Activated CD4-positive, alpha-beta T cell treated with anti-CD3 and anti-CD28 coated beads, Interleukin-2, Interleukin-4, amounts not matched to agents 100 ng/mL and 50 ng/mL, durations not matched to agents 16 hours and 8 hours (primary cell): Measurements from ENCODE around the gene RBMS3.

Source experiments
- DNase-seq: peaks from one replicate; pipeline ENCODE4 v3.0.0-alpha.2; 2020; ENCODE audit warnings: low spot score

RBMS3 gene

GRCh38 chr3:29525254-29525881 is 244.5 kb downstream of the RBMS3 start:
- DNase-seq: no peak

DNA sequence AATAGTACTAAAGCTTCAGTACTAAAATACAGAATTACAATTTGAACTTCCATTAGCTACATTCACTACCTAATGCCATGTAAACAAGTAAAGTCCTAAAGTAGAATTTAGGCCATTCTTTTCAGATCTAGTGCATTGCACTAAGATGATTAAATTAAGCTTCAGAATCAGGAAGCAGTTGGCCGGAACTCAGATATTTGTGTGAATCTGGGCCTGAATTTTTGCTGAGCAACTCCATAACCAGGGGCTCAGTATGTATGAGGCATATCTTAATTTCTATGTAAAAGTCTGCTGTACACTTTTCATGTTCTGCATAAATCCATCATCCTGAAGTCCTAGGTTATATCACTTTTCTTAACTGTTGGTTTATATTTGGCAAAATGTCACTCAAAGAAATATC is 246.4 kb downstream of the RBMS3 start:
- DNase-seq: no peak

DNA sequence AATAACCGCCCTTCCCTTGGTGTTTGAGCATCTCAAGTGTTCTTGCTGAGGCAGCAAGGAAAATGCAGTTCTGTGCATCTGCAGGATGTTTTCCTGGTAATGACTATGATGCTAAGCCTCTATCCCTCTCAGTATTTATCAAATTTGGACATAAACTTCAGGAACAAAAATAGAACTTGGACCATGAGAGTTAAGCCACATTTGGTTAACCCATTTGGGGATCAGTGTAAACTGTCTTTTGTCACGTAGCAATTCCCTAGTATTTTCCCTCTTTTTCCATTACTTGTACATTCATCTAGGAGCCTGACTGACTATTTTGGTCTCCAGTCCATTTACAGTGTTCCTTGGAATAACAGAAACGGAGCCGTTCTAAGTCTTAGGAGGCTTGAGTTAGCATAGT is 250.8 kb downstream of the RBMS3 start:
- no peak for DNase-seq

DNA sequence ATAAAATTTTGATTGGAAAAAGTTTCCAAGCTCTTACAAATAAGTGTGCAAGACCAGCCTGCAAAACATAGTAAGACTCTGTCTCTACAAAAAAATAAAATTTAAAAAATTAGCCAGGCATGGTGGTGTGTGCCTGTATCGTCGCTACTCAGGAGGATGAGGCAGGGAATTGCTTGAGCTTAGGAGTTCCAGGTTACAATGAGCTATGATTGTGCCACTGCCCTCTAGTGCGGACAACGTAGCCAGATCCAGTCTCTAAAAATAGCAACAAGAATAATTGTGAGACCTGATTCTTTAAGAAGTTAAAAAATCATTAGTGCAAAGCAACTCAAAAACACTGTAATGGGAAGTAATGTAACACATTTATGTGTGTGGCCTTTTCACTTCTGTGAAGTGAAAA is 251.6 kb downstream of the RBMS3 start:
- no peak for DNase-seq

DNA sequence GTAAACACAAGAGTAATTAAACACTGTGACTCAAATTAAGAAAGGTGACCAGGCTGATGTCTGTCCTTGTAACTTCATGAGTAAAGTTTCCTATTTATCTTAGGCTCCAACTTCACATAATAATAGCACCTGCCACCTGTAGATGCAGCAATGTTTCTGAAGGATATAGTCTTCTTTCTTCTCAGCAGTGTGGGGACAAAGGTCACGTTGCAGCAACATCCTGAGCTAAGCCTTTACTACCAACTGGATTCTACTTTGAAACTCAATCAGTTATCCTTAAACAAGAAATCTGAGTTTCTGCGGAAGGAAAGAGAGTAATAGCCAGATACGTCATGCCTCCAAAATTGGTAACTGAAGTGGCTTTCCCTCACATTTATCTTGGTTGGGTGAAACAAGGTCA is 253.1 kb downstream of the RBMS3 start:
- no peak for DNase-seq

GRCh38 chr3:29536016-29536758 is 255.3 kb downstream of the RBMS3 start:
- no peak for DNase-seq

DNA sequence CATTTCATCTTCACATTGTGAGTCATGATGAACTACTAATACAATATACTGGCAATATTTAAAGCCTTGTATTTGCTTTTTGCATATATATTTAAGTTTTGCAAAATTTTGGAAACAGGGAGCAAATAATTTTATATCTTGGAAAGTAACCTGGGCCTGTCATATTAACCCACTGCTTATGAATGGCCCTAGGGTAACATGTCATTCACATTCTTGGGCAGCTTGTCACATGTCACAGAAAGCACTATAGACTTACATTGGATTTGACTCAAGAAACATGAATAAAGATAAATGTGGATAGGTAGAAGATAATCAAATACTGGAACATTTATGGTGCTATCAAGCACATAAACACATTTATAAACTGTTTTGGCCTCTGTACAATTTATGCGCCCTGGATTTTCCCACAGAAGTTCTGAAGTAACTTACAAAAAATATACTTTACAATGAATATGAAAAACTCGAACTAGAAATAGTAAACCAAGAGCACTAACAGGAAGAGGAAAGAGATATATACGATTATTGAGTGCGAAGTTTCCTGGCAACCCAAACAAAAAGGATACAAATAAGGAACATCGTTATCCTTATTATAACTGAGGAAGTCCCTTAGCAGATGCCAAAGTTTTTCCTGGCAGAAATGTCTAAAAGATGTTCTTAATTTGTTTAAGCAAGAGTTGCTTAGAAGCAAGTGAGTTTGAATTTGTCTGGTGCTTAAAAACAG is 257.2 kb downstream of the RBMS3 start:
- DNase-seq: no peak

DNA sequence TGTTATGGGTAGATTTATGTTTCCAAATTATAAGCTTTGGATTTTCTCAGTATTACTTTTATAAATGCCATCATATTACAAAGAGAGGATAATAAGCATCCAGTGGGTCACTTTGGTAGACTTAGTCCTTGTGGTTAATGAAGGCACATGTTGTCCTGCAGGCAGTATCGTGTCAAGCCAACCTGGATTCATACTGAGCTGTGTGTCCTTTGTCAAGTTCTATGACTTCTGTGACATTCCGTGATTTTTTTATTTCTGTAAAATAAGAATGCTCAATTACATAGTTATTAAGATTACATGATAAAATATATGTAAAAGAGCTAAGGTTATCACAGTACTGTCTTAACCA is 257.7 kb downstream of the RBMS3 start:
- no peak for DNase-seq

DNA sequence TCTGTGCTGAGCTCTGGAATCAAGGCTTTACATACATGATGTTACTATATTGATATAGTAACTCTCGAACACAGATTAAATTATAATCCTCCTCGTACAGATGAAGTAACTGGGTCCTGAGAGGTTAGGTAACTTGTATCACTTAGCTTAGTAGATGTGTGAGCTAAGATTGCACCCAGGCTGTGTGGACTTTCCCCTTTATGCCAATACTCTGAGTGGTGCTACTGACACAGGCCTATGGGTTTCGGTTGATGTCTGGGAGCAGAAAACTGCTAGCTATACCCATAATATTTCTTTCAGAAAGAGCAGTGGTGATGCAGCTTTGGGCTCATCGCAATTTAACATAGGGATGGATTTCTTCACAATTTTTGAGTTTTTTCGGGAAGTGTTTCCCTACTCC is 259.7 kb downstream of the RBMS3 start:
- no peak for DNase-seq

GRCh38 chr3:29544701-29545363 is 264.0 kb downstream of the RBMS3 start:
- no peak for DNase-seq

DNA sequence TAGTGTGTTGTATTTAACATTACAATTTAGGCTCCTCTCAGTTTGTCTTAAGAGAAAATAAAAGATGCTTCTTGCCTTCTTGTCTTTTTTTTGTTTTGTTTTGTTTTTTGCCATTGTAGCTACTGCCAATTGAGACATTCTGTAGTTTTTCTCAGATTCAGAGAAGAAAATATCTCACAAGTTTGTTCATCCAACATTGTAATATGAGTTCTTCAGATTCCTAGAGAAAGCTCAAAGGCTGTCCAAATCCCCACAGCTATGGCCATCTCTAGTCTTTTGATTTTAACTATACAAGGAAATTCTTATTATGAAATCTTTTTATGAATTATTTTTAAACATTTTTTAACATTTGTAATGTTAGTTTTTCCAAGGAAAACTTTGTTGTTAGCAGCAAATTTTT is 264.7 kb downstream of the RBMS3 start:
- no peak for DNase-seq

GRCh38 chr3:29552051-29552450 is 271.2 kb downstream of the RBMS3 start:
- no peak for DNase-seq

DNA sequence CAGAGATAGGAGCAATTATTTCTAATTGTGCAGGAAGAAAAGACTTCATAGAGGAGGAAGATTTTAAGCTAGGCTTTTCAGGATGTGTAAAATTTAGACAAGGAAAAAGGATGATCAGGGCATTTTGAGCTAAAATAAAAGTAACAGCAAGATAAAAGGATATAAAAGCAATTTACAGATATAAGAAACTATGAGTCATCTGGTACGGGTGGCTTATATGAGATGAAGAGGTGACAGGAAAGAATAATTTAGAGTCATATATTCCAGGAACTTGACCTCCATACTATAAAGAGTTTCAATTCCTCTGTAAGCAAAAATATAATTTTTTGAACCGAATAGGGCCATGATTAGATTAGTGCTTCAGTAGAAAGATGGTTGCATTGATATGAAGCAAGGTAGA is 273.7 kb downstream of the RBMS3 start:
- no peak for DNase-seq

GRCh38 chr3:29555590-29555989 is 274.7 kb downstream of the RBMS3 start:
- no peak for DNase-seq

DNA sequence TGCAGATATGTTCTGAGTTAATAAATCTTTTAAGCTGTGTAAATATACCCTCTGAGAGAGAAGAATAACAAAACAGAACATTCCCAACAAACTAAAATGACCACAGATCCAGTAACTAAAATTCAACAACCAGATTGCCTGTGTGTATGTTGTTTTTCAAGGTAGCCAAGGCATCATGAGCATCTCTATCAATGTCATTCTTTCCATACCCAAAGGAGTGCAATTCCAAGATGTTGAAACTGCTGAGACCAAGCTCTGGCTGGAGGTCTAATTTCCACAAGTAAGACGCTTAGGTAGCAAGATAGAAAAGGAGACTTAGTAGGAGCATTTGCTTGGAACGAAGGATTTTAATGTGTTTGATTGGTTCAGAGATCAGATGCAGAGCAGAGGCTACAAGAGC is 276.3 kb downstream of the RBMS3 start:
- no peak for DNase-seq

GRCh38 chr3:29557825-29558224 is 277.0 kb downstream of the RBMS3 start:
- DNase-seq: no peak

DNA sequence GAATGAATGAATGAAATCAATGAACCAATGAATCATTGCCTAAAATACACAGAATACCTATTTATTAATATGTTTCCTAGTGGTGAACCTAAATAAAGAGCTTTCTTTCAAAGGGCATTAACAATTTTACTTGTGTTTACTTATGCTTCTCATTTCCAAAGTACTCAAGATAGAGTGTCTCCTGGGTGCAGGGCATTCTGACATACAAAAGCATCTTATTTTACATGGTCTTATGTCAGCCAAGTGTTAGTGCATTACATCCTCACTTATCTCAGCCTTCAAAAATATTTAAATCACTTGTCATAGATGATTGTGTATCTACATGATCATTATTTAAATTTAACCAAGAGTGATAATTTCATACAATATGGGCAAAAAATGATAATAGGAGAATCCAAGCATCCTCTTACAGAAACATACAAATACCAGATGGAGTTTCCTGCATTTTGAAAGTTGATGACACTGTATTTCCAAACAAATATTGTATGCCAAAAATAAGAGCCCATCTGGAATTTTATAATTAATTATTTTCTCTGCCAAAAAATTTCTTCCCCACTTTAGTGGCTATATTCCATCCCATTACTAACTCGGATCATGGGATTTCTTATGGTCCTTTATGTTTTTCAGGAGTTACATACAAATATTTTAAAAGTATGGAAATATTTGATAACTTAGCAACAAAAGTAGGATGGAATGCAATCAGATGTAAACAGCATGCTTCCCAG is 279.0 kb downstream of the RBMS3 start:
- DNase-seq: no peak

- DNase-seq: no peak
Observed at GRCh38 chr3:29561651-29562149, 280.8 kb downstream of the RBMS3 start.

DNA sequence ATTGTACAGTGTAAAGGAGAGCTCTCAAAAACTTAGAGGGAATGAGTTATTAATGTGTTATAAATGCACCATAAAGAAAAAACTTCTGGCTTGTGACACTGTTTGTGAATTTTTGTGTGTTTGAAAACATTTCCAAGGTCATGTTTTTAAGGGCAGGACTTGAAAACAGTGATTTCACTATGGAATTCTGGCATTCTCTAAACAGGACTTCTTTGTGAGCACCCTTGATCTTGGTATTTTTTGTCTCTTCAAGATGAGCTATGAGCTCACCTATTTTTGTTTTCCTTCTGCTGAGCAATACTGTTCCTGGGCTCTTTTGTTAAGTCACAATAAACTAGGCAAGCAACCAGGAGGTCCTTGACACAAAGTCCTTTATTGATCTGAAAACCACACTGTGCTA is 284.4 kb downstream of the RBMS3 start:
- DNase-seq: no peak

DNA sequence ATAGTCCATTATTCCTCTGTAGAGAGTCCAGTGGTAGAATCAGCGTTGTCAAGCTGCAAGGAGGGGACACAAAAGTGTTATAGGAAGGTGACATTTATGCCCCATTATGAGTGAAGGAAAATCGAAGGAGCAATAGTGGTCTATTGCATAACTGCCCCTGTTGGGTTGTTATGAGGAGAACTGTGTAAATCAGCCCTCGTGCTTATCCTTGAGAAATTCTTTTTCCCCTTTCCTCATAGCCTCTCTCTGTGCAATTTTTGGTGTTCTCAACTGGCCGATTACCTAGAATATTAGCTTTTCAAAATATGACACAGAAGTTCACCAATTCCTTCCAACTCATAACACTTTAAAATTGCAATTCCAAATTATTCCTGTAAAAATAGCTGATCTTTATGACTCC is 286.6 kb downstream of the RBMS3 start:
- no peak for DNase-seq

GRCh38 chr3:29568355-29568754 is 287.5 kb downstream of the RBMS3 start:
- no peak for DNase-seq

DNA sequence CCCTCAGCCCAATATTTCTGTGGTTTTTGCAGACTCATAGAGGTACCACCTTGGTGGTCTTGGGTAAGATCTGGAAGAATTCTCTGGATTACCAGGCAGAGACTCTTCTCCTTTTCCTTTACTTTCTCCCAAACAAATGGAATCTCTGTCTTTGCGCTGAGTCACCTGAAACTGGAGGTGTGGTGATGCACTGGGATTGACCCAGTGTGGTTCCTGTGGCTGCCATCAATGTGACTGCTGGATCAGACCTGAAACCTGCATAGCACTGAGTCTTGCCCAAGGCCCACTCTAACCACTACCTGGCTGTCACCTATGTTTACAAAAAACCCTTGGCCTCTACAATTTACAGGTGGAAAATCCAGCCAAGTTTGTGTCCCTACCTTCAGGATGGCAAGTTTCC is 295.3 kb downstream of the RBMS3 start:
- DNase-seq: no peak
